Right lobe of liver (tissue), 4 donors: ENCODE data around the gene CPM.

Experiments used
- POLR2A ChIP-seq: fragments of 450-650 bp; IDR thresholded peaks from one replicate; pipeline ENCODE4 v1.6.1; 2017; ENCODE audit warnings: antibody characterized with exemption, mild to moderate bottlenecking
- TF ChIP-seq, protein P1 (sequence below), 4 donors: fragments of 200-600 bp in 3 of 4; fragments of 450-650 bp in 1 of 4; IDR thresholded peaks; one replicate each; pipeline versions ENCODE4 v1.5.1 to v1.8.0; 2016 to 2022; ENCODE audit warnings: antibody characterized with exemption in 4 of 4, mild to moderate bottlenecking in 2 of 4
- donor health status: DM: no; HTN: no; CAD: no.
- donor health status: DM: no; HTN: no; CAD: no.
- donor health status: DM: no; HTN: yes; CAD: no.

DNA sequence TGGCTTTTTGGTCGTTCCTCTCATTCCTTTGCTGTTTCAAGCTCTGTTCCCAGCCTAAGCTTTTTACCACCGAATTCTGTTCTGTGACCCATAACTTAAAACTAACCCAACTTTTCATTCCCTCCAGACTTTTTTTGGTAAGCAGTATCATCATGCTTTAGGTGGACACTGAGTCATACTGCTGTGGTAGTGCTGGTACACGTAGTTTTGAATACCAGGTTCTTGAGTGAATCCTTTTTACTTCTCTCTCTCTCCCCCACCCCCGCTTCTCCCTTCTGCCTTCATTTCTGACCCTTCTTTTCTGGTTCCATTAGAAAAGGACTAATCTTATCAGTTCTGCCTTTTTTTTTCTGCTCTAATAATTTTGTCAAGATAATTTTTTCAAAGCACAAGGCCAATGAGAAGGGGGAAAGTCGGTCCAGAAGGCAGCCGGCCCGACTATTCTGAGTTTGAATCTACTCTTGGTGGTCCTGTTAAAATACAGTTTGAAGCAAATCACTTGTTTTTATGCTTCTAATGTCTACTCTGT lies 127.3 kb downstream of the CPM start:
- TF ChIP-seq, protein P1, sequence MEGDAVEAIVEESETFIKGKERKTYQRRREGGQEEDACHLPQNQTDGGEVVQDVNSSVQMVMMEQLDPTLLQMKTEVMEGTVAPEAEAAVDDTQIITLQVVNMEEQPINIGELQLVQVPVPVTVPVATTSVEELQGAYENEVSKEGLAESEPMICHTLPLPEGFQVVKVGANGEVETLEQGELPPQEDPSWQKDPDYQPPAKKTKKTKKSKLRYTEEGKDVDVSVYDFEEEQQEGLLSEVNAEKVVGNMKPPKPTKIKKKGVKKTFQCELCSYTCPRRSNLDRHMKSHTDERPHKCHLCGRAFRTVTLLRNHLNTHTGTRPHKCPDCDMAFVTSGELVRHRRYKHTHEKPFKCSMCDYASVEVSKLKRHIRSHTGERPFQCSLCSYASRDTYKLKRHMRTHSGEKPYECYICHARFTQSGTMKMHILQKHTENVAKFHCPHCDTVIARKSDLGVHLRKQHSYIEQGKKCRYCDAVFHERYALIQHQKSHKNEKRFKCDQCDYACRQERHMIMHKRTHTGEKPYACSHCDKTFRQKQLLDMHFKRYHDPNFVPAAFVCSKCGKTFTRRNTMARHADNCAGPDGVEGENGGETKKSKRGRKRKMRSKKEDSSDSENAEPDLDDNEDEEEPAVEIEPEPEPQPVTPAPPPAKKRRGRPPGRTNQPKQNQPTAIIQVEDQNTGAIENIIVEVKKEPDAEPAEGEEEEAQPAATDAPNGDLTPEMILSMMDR (IDR thresholded peaks at IDR 0.05) = no peak
- no peak for TF ChIP-seq POLR2A
